HG03139 (cell line): ENCODE data around the gene SARDH.
"Not testable (repeated sequence)": the region's sequence is repeated elsewhere in the genome, so short reads cannot be mapped to it uniquely, and the experiment has no call there.

Source experiments
- ATAC-seq: cut with Tn5 transposase; IDR thresholded peaks from one replicate; pipeline ENCODE4 v1.9.1; 2021; ENCODE audit not compliant: unreplicated experiment

The SARDH gene

GRCh38 chr9:133761641-133762248 is 23.6 kb upstream of the SARDH start:
- ATAC-seq: no peak

GRCh38 chr9:133760713-133761290 is 22.6 kb upstream of the SARDH start:
- ATAC-seq: no peak

- ATAC-seq: no peak
Measured at GRCh38 chr9:133759946-133760345, 21.8 kb upstream of the SARDH start.

- ATAC-seq: no peak
Measured at GRCh38 chr9:133759146-133759900, 21.2 kb upstream of the SARDH start.

- no peak for ATAC-seq
Measured at GRCh38 chr9:133758228-133758627, 20.1 kb upstream of the SARDH start.

- no peak for ATAC-seq
Measured at GRCh38 chr9:133754688-133755227, 16.6 kb upstream of the SARDH start.

GRCh38 chr9:133754187-133754586 is 16.0 kb upstream of the SARDH start:
- no peak for ATAC-seq

- no peak for ATAC-seq
Measured at GRCh38 chr9:133752739-133753446, 14.7 kb upstream of the SARDH start.

- no peak for ATAC-seq
Measured at GRCh38 chr9:133750982-133751649, 13.0 kb upstream of the SARDH start.

GRCh38 chr9:133747309-133747708 is 9.2 kb upstream of the SARDH start:
- no peak for ATAC-seq

GRCh38 chr9:133744528-133744927 is 6.4 kb upstream of the SARDH start:
- not testable (repeated sequence) for ATAC-seq

- no peak for ATAC-seq
Measured at GRCh38 chr9:133742849-133743444, 4.8 kb upstream of the SARDH start.

- no peak for ATAC-seq
Measured at GRCh38 chr9:133742251-133742650, 4.1 kb upstream of the SARDH start.

GRCh38 chr9:133741716-133742115 is 3.6 kb upstream of the SARDH start:
- no peak for ATAC-seq

GRCh38 chr9:133740911-133741310 is 2.8 kb upstream of the SARDH start:
- no peak for ATAC-seq

GRCh38 chr9:133739408-133740280 is 1.5 kb upstream of the SARDH start:
- no peak for ATAC-seq

GRCh38 chr9:133738640-133739225 is 581 bp upstream of the SARDH start:
- no peak for ATAC-seq

- no peak for ATAC-seq
Measured at GRCh38 chr9:133737071-133737773, 930 bp downstream of the SARDH start.

- no peak for ATAC-seq
Measured at GRCh38 chr9:133735931-133736330, 2.2 kb downstream of the SARDH start.
